ENCODE data around the gene CNOT3.

DNA sequence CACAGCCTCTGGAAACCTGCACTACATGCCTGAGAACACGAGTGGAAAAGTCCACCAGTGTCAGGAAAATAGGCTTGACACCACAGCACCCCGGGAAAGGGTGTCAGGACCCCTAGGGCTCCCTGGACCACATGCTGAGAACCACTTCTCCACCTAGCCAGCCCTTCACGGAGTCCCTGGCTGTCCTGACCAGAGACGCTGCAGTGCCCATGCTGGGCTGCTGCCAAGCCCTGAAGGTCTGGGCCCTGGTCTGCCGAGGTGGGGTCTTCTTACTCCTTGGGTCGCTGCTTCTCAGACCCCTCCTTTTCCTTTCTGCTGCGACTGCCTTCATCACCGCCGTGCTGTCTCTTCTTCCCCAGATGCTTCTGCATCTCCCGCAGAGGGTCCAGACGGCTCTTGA is 18.9 kb downstream of the CNOT3 start:
- TF ChIP-seq, protein P1, sequence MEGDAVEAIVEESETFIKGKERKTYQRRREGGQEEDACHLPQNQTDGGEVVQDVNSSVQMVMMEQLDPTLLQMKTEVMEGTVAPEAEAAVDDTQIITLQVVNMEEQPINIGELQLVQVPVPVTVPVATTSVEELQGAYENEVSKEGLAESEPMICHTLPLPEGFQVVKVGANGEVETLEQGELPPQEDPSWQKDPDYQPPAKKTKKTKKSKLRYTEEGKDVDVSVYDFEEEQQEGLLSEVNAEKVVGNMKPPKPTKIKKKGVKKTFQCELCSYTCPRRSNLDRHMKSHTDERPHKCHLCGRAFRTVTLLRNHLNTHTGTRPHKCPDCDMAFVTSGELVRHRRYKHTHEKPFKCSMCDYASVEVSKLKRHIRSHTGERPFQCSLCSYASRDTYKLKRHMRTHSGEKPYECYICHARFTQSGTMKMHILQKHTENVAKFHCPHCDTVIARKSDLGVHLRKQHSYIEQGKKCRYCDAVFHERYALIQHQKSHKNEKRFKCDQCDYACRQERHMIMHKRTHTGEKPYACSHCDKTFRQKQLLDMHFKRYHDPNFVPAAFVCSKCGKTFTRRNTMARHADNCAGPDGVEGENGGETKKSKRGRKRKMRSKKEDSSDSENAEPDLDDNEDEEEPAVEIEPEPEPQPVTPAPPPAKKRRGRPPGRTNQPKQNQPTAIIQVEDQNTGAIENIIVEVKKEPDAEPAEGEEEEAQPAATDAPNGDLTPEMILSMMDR (IDR thresholded peaks at IDR 0.05): no peak
- no peak for TF ChIP-seq POLR2A (IDR thresholded peaks at IDR 0.05)
